CD4-positive, alpha-beta T cell treated with Interferon alpha-2 for 1 hour (primary cell): Measurements from ENCODE around the gene RFT1.

Source experiments
- DNase-seq, 2 donors: peaks; one replicate each; pipeline ENCODE4 v3.0.0-alpha.2; 2020 to 2022

RFT1 gene

DNA sequence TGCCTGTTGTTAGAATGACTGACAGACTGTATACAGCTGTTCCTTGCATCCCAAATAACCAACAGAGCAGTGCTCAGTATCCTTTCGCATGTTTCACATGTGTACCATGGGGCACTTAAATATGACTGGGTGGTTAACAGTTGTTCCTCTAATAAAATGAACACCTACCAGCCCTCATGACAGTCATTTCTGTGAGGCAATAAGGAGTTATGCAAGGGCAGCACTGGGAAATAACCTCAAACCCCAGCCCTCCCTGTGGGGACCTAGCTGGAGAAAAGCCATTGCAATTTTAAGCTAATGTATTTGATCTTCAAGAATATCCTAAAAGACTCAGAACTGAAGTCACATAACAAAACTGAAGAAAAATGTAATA is 7.3 kb downstream of the RFT1 start:
- DNase-seq = peak in 1 of 2 donors; percentile 46

GRCh38 chr3:53122255-53122932 is 7.8 kb downstream of the RFT1 start:
- DNase-seq = no peak

- no peak for DNase-seq
Observed at GRCh38 chr3:53120336-53120735, 9.9 kb downstream of the RFT1 start.

DNA sequence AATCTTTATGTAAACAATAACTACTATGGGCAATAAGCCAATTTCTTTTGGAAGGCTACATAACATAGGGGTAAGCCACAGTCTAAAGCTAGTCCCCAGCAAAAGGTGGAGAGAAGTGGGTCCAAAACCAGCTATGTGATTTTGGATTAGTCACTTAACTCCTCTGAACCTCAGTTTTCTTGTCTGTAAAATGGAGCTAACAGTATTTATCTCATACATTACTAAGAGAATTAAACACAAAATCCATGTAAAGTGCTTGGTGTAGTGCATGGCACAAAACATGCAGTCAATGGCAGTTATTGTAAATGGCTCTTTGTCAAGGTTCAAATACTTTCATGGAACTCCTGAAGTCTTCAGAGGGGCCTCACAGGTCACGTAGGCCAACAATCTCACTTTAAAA is 13.3 kb downstream of the RFT1 start:
- DNase-seq = no peak

DNA sequence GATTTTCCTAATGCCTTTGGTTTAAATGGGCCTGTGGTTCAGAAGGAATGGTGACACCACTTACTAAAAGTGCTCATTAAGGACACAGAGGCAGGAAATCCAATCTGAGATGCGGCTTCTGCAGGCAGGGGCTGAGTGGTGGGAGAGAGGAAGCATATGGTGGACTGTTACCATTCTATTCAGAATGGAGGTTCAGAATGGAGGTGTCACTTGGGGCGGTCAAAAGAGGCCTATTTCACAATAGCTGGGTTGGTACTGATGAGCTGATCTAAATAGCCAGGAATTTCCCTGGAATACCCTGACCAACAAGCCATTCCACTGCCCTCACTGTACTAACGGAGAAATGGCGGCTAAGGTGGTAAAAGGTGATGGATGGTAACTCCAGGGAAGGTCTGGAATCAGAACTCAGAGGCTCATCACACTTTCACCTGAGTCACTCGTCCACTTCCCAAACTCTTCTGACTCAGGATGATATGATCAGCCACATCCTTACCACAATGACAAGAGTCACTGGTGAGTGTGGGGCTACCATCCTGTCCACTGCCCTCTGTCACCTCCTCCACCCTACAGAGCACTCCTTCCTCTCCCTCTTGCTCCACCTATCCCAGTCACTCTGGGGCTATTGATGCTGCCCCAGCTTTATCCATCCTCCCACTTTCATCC is 15.7 kb downstream of the RFT1 start:
- DNase-seq = no peak

- DNase-seq = peak; percentile 80 to 84
Observed at GRCh38 chr3:53114011-53114400, 16.2 kb downstream of the RFT1 start.

GRCh38 chr3:53113293-53114010 is 16.8 kb downstream of the RFT1 start:
- no peak for DNase-seq

GRCh38 chr3:53111822-53112221 is 18.4 kb downstream of the RFT1 start:
- no peak for DNase-seq

DNA sequence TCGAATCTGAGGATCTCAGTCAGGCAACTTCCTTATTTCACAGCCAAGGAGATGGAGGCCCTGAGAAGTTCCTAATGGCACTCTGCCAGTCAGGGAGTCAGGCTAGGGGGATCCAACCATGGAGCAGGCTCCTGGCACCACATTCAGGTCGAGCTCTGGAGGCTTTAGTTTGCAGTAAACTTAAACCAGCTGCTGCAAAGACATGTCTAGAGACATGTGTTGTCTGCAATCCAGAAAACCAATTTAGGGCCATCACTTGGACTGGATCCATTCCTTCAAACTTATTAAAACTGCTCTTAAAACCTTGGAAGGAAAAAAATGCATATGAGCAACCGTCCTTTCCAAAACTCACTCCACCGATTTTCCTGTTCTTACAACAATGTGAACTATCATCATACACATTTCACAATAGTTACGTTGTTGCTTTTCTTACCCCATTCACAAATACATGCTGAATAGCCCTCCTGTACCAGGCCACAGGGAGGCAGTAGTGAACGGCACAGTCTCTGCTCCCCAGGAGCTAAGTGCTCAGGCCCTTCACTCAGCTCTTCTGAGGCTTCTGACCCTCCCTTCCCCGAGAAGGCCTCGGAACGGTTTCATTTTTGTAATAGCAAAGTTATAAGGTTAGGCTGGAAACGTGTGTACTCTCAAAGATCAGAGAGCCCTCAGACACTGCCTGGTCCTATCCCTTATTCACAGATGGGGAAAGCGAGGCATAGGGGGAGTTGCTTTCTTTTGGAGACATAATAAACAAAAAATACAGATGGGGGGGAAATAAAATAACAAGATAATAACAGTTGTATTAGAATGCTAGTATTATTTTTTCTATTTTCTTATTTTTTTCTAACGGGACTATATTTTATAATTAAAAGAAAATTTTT is 20.1 kb downstream of the RFT1 start:
- peak; percentile 54 to 63 for DNase-seq

DNA sequence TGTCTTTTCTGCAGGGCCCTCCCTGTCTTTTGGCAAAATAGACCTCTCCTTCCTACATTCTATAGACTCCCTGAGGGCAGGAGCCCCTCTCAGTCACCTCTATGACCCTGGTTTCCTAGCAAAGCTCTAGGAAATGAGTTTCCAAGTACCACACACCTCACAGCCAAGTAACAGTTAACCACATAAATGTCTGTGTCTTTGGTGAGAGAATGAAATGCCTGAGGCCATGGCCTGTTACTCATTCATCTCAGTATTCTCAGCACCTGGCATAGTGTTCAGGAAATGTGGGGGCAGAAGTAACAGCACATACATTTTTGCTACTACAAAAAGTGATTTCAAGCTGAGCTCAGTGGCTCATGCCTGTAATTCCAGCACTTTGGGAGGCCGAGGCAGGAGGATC is 21.0 kb downstream of the RFT1 start:
- no peak for DNase-seq

DNA sequence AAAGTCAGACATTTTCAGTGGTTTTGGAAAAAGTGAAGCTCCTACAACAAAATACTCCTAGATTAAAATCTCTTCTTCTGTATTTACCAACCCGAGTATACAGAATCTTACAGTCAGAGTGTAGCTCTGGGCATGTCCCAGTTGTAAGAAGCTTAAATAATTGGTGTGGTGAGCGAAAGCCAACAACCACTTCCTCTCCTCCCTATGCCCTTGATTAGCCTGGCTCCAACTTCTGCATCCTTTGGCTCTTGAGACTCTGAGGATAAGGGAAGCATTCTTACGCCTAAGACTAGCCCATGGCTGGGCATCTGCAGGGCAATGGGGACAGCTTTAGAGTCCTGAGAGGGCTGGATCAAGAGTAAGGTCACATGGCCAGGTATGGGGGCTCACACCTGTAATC is 25.5 kb downstream of the RFT1 start:
- DNase-seq = no peak

DNA sequence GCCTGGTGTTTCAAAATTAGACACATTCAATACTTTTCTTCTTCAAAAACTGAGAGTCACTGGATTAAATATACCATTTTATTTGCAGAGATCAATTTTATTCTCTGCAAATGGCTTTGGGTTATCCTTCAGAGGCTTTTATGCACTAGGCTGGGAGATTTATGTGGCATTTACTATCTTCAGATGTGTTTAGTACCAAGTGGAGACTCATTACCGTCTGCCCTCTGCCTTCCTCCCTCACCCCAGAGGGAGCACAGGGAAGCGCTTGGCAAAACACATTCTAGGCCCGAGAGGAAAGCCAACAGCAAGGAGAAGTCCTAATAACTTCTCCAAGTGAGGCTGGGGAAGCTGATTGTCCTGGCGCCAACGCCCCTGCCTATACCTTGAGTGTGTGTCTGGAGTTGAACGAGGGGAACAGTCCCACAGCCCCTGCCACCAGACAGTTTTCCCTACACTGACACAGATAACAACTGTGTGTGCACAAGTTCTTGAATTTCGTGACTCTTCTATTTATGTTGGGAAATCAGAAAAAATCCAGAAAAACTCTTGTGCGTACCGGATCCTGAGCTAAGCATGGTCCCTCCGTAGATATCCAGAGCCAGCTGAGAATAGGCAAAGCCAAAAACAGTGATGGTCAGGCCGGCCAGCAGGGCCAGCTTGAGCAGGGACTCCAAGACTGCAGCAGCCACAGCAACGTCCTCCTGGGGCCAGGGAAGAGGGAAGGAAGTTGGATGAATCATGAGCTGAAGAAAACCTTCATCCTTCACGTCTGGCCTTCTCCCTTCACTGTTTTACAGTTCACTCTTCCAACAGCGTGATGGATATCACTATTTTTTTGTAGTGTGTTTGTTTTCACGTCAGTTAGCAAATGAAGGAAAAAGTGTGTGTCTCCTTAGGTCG is 26.6 kb downstream of the RFT1 start:
- no peak for DNase-seq

GRCh38 chr3:53102601-53103147 is 27.6 kb downstream of the RFT1 start:
- DNase-seq = peak; percentile 29 to 49

DNA sequence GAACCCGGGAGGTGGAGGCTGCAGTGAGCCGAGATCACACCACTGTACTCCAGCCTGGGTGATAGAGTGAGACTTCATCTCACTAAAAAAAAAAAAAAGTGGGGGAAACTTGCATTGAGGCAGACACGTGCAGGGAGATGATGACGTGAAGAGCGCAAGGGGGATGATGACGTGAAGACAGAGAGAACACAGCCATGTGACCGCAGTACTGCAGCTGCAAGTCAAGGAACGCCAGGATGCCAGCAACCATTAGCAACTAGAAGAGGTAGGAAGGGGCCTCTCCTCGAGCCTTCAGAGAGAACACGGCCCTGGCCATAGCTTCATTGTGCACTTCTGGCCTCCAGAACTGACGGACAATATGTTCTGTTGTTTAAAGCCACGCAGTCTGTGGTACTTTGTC is 28.3 kb downstream of the RFT1 start:
- DNase-seq = no peak

DNA sequence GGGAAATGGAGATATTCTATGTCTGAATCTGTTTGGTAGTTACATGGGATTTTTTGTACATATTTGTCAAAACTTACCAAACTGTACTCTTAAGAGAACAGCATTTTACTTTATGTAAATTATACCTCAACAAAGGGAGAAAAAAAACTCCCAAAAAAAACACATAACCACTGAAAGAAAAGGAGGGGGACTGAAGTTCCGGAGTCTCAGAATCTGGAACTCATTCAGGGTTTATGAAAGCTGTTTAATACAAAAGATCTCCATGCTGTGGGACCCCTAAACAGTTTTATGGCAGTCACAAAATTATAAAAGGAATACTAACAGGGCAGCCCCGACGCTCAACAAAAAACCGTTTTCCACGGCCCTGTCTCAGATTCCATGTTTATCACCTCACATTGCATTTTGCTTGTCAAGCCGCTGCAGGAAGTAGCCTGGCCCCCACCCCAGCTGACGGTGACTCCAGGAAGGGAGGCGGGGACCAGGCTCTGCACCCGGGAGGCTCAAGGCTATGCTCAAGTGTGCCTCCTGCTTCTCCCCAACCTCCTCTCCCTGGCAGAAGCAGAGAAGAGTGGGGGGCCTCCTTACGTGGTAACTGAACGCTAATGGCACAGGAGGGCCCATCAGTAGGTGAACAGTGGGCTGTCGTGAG is 29.3 kb downstream of the RFT1 start:
- DNase-seq = no peak

DNA sequence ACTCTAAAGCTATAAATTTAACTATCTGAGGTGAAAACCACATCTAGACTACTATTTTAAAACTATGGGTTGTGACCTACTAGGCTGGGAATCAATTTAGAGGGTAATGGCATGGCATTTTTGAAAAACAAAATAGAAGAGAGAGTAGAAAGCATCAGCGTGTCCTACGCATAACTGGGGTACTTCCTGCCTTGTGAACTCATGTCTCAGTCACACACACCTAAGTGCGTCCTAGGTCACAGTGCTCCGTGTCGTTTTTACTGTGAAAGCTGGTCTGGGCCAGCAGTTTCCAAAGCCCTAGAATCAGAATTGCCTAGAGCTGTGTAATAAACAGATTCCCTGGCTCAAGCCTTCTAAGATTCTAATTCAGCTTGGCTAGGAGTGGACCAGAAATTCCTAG is 32.3 kb downstream of the RFT1 start:
- DNase-seq = no peak

GRCh38 chr3:53092942-53093341 is 37.3 kb downstream of the RFT1 start:
- DNase-seq = no peak

DNA sequence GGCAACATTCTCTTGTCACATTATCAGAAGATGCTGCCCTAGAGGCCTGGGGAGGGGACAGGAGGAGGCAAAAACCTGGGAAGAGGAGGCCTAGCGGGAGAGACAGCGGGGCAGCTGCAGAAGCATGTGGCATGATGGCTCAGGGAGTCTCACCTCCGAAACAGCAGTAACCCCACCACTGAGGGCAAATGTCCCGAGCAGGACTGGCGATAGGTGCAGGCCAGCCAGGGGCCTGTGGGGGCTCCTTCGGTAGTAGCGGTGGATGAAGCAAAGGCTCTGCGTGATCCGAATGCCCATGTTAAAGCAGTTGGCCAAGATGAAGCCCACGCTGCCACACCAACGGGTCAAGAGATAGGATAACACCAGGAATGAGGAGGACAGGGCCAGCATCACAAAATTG is 38.0 kb downstream of the RFT1 start:
- DNase-seq = no peak

DNA sequence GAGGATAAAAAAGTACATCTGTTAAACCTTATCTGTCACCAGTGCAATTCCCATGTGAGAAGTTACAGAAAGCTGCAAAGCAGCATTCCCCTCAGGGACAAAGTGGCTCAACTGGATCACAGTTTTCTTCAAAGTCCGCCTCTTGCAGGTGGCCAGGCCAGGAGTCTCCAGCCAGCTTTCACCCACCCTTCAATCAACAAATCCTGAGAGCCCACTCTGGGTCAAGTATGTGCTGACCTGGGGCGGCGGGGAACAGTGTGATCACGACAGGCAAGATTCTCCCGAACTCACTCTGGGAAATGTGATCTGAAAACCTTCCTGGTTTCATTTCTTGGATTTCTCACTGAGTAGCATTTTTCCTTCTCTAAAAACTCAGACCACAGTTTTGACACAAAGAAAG is 39.2 kb downstream of the RFT1 start:
- DNase-seq = no peak

GRCh38 chr3:53089511-53089910 is 40.7 kb downstream of the RFT1 start:
- no peak for DNase-seq

DNA sequence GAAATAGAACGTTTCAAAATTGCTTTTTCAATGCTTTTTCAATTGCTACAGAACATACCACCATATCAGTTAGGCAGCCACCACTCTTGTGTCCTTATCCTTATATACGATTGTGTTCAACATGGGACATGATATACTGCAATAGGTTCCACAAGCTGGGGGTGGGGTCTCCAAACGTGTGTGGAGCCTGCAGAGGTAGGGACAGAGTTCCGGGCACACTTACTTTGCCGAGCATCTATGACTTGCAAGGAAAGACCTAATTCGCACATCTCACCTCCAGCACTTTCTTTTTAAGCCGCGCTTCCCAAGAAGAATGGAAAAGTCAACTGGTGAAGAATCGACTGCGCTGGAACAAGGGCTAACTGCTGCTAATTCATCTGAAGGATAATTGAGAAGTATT is 44.8 kb downstream of the RFT1 start:
- no peak for DNase-seq
